H9 (cell line): ENCODE measurements around the gene AMMECR1L. TPM values are rescaled to one million over a fixed set of nuclear protein-coding genes. Genes with fewer than 3 reads are reported as not detected.
"Not testable (repeated sequence)": the region's sequence is repeated elsewhere in the genome, so short reads cannot be mapped to it uniquely, and the experiment has no call there.

Experiments
- DNase-seq: peaks from one replicate; pipeline ENCODE4 v3.0.0-alpha.2; 2017
- H2AFZ ChIP-seq: one replicate; pipeline ENCODE4 v1.6.1; 2013; ENCODE audit warnings: mild to moderate bottlenecking, low read length, control low read depth, moderate library complexity
- H2AK5ac ChIP-seq: 2 replicates; pipeline ENCODE4 v1.6.1; 2013; ENCODE audit warnings: low read length, control low read depth, mixed read lengths; ENCODE audit not compliant: insufficient read length
- H2BK120ac ChIP-seq: one replicate; pipeline ENCODE4 v1.6.1; 2013; ENCODE audit warnings: low read depth, mild to moderate bottlenecking, low read length, control low read depth, inconsistent platforms; ENCODE audit not compliant: poor library complexity, severe bottlenecking
- H2BK12ac ChIP-seq: 2 replicates; pipeline ENCODE4 v1.6.1; 2013; ENCODE audit warnings: low read length, control low read depth, mixed read lengths, low read depth; ENCODE audit not compliant: insufficient read length
- H2BK15ac ChIP-seq: 2 replicates; pipeline ENCODE4 v1.6.1; 2013; ENCODE audit warnings: low read depth, low read length, control low read depth
- H2BK20ac ChIP-seq: one replicate; pipeline ENCODE4 v1.6.1; 2013; ENCODE audit warnings: low read depth, mild to moderate bottlenecking, low read length, control low read depth, inconsistent platforms; ENCODE audit not compliant: poor library complexity, severe bottlenecking
- H2BK5ac ChIP-seq: 2 replicates; pipeline ENCODE4 v1.6.1; 2013; ENCODE audit warnings: low read length, control low read depth, mixed read lengths; ENCODE audit not compliant: insufficient read length
- H3K14ac ChIP-seq: 2 replicates; pipeline ENCODE4 v1.6.1; 2013; ENCODE audit warnings: low read length, control low read depth; ENCODE audit not compliant: insufficient read depth
- H3K18ac ChIP-seq: 2 replicates; pipeline ENCODE4 v1.6.1; 2013; ENCODE audit warnings: low read depth, mild to moderate bottlenecking, mixed read lengths, low read length, control low read depth; ENCODE audit not compliant: insufficient read length
- H3K23ac ChIP-seq: 2 replicates; pipeline ENCODE4 v1.6.1; 2013; ENCODE audit warnings: low read length, control low read depth, mixed read lengths, low read depth; ENCODE audit not compliant: insufficient read length
- H3K23me2 ChIP-seq: 2 replicates; pipeline ENCODE4 v1.6.1; 2013; ENCODE audit warnings: low read depth, mild to moderate bottlenecking, mixed read lengths, low read length, control low read depth; ENCODE audit not compliant: insufficient read length, poor library complexity, severe bottlenecking
- H3K27ac ChIP-seq: 2 replicates; pipeline ENCODE4 v1.5.1; 2013; ENCODE audit warnings: low read length, control low read depth, mixed read lengths, low read depth; ENCODE audit not compliant: insufficient read length
- H3K27me3 ChIP-seq: 2 replicates; pipeline ENCODE4 v1.6.1; 2013; ENCODE audit warnings: low read length, control low read depth, inconsistent platforms; ENCODE audit not compliant: insufficient read depth
- H3K4ac ChIP-seq: 2 replicates; pipeline ENCODE4 v1.6.1; 2013; ENCODE audit warnings: low read depth, mild to moderate bottlenecking, control low read depth, inconsistent platforms, low read length, moderate library complexity
- H3K4me1 ChIP-seq: 2 replicates; pipeline ENCODE4 v1.6.1; 2013; ENCODE audit warnings: low read length, control low read depth, inconsistent platforms; ENCODE audit not compliant: insufficient read depth
- H3K4me2 ChIP-seq: 2 replicates; pipeline ENCODE4 v1.6.1; 2013; ENCODE audit warnings: low read length, control low read depth, mixed read lengths; ENCODE audit not compliant: insufficient read length, insufficient read depth
- H3K56ac ChIP-seq: 2 replicates; pipeline ENCODE4 v1.6.1; 2013; ENCODE audit warnings: low read depth, mild to moderate bottlenecking, mixed read lengths, low read length, control low read depth; ENCODE audit not compliant: insufficient read length
- H3K79me1 ChIP-seq: 2 replicates; pipeline ENCODE4 v1.6.1; 2013; ENCODE audit warnings: low read depth, mild to moderate bottlenecking, moderate library complexity, low read length, control low read depth, inconsistent platforms; ENCODE audit not compliant: insufficient read depth, poor library complexity, severe bottlenecking
- H3K79me2 ChIP-seq: 2 replicates; pipeline ENCODE4 v1.6.1; 2013; ENCODE audit warnings: low read length, control low read depth, inconsistent platforms; ENCODE audit not compliant: insufficient read depth
- H3K9ac ChIP-seq: 2 replicates; pipeline ENCODE4 v1.6.1; 2013; ENCODE audit warnings: low read length, control low read depth, mixed read lengths; ENCODE audit not compliant: insufficient read length; ENCODE audit errors: extremely low read depth
- H3K9me3 ChIP-seq: one replicate; pipeline ENCODE4 v1.6.1; 2013; ENCODE audit warnings: low read depth, low read length, inconsistent platforms; ENCODE audit not compliant: control insufficient read depth
- H3T11ph ChIP-seq: one replicate; pipeline ENCODE4 v1.6.1; 2013; ENCODE audit warnings: mild to moderate bottlenecking, low read length, control low read depth, inconsistent platforms
- H4K20me1 ChIP-seq: one replicate; pipeline ENCODE4 v1.6.1; 2013; ENCODE audit not compliant: control insufficient read depth, insufficient read length, insufficient read depth
- H4K5ac ChIP-seq: 2 replicates; pipeline ENCODE4 v1.6.1; 2013; ENCODE audit warnings: low read depth, mild to moderate bottlenecking, mixed read lengths, low read length, control low read depth; ENCODE audit not compliant: insufficient read length
- H4K8ac ChIP-seq: replicated peaks from 2 replicates; pipeline ENCODE4 v1.6.1; 2013; ENCODE audit warnings: low read length, control low read depth, mixed read lengths, low read depth; ENCODE audit not compliant: insufficient read length
- H4K91ac ChIP-seq: 2 replicates; pipeline ENCODE4 v1.6.1; 2013; ENCODE audit warnings: low read depth, mild to moderate bottlenecking, moderate library complexity, mixed read lengths, low read length, control low read depth; ENCODE audit not compliant: insufficient read length
- H3K27ac Mint-ChIP-seq, 3 experiments: 2 replicates in 2 of 3; 3 replicates in 1 of 3; pipeline ENCODE4 v1.8.0; 2020 to 2021; ENCODE audit warnings: mixed read lengths in 3 of 3, mild to moderate bottlenecking in 1 of 3, moderate library complexity in 1 of 3
- H3K27me3 Mint-ChIP-seq: 2 replicates; pipeline ENCODE4 v1.8.0; 2021; ENCODE audit warnings: low read depth, mild to moderate bottlenecking, moderate library complexity, mixed read lengths
- H3K36me3 Mint-ChIP-seq, 3 experiments: 2 replicates in 2 of 3; 3 replicates in 1 of 3; pipeline ENCODE4 v1.8.0; 2020 to 2021; ENCODE audit warnings: low read depth in 3 of 3, mixed read lengths in 3 of 3; ENCODE audit not compliant: insufficient read depth in 1 of 3
- H3K4me1 Mint-ChIP-seq, 2 experiments: 2 replicates each; pipeline ENCODE4 v1.8.0; 2020; ENCODE audit warnings: mixed read lengths in 2 of 2
- H3K4me3 Mint-ChIP-seq, 2 experiments: 2 replicates in 1 of 2; 3 replicates in 1 of 2; pipeline ENCODE4 v1.8.0; 2020 to 2021; ENCODE audit warnings: mild to moderate bottlenecking in 2 of 2, mixed read lengths in 2 of 2, moderate library complexity in 1 of 2
- H3K9me3 Mint-ChIP-seq, 2 experiments: 2 replicates in 1 of 2; 3 replicates in 1 of 2; pipeline ENCODE4 v1.8.0; 2020; ENCODE audit warnings: mild to moderate bottlenecking in 2 of 2, mixed read lengths in 2 of 2, moderate library complexity in 1 of 2
- WGBS: extraction: QIAGEN DNeasy Blood & Tissue Kit; methylation state at CpG from one replicate; pipeline ENCODE4 v1.1.7; 2013; ENCODE audit warnings: missing lambda C conversion rate, low lambda C conversion rate, mixed read lengths; ENCODE audit not compliant: insufficient read length; ENCODE audit errors: extremely low coverage; 5-methylcytosine and 5-hydroxymethylcytosine counted together
- total RNA-seq: library from RNA; stranded (reverse); gene quantifications from 2 replicates; pipeline ENCODE4 v1.2.1, GENCODE V29; 2021
- TF ChIP-seq, protein P1 (sequence below): fragments of 200-600 bp; sonication (generic); conservative IDR thresholded peaks from 3 replicates; pipeline ENCODE4 v1.8.0; 2021; ENCODE audit warnings: antibody characterized with exemption, mild to moderate bottlenecking

The AMMECR1L gene
- total RNA-seq, 1 experiment from 2014 or later, result 20.0 TPM

DNA sequence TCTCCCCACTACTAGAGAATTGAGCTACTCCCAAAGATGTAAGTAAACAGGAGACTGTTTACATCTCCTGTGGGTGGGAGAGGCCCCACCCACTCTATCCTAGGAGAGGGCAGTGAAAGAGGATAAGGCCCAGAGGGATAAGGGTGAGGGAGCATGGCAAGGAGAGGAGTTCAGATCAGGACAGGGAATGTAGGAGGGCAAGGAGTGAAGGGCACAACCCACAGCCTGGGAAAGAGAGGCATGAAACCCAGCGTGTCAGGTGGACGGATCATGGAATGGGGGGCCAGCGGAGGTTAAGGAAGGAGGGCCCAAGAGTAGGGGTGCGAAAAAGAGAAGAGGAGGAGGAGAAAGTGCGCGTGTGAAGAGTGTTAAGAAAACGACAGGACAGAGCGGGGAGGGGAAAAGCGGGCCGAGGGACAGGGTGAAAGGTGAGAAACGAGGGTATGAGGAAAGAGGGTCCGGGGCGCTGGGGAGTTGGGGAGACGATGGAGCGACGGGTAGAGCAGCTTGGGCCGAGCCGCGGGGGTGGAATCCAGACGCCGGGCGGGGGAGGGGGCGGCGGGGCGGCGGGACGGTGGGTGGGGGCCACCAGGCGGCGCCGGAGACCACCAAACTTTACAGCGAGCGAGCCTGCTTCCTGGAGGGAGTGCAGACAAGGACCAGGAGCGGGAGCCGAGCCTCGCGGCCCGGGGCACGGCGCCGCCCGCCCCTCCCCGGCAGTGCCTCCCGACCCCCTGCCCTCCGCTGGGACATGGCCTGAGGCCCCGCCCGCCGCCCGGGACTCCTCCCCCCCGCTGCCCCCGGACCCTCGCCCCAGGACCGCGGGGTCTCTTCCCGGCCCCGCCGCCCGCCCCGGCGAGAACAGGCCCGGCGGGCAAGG is 655 bp downstream of the AMMECR1L start:
- H3K36me3 Mint-ChIP-seq, result peaks cover 15 to 38% (median 29%) of the 10 kb centered on the region in 3 experiments; a peak in 6 of 7 replicates
- not testable (repeated sequence) for H2AFZ ChIP-seq
- TF ChIP-seq, protein P1, sequence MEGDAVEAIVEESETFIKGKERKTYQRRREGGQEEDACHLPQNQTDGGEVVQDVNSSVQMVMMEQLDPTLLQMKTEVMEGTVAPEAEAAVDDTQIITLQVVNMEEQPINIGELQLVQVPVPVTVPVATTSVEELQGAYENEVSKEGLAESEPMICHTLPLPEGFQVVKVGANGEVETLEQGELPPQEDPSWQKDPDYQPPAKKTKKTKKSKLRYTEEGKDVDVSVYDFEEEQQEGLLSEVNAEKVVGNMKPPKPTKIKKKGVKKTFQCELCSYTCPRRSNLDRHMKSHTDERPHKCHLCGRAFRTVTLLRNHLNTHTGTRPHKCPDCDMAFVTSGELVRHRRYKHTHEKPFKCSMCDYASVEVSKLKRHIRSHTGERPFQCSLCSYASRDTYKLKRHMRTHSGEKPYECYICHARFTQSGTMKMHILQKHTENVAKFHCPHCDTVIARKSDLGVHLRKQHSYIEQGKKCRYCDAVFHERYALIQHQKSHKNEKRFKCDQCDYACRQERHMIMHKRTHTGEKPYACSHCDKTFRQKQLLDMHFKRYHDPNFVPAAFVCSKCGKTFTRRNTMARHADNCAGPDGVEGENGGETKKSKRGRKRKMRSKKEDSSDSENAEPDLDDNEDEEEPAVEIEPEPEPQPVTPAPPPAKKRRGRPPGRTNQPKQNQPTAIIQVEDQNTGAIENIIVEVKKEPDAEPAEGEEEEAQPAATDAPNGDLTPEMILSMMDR, result peak; percentile 51

More for the DNA sequence above, 655 bp downstream of the AMMECR1L start:
- H3K4ac ChIP-seq, H3K23ac ChIP-seq, H3T11ph ChIP-seq, H3K27ac ChIP-seq, H2BK12ac ChIP-seq, H2AK5ac ChIP-seq, H3K14ac ChIP-seq, H3K4me1 ChIP-seq, H2BK20ac ChIP-seq, H2BK5ac ChIP-seq, H3K23me2 ChIP-seq, H4K8ac ChIP-seq, H3K9me3 ChIP-seq, H3K56ac ChIP-seq, H3K9me3 Mint-ChIP-seq, H4K91ac ChIP-seq, H3K27me3 ChIP-seq, H2BK120ac ChIP-seq, H3K18ac ChIP-seq, H2BK15ac ChIP-seq, H4K20me1 ChIP-seq, H3K27me3 Mint-ChIP-seq, H4K5ac ChIP-seq: not testable (repeated sequence)
- WGBS, result no CpG with 5 or more reads among the region's 61 CpGs
- H3K4me2 ChIP-seq, result peak overlapping the region; percentile 82
- peak overlapping the region; percentile 84 to 97 (median 91) for H3K27ac Mint-ChIP-seq
- H3K79me2 ChIP-seq, result peaks cover 13% of the 10 kb centered on the region; the same call in 1 of the 2 replicates
- H3K79me1 ChIP-seq, result peaks cover 11% of the 10 kb centered on the region
- peak; percentile 41 for DNase-seq
- H3K4me1 Mint-ChIP-seq, result peaks cover 22 to 24% of the 10 kb centered on the region in 2 experiments
- peak overlapping the region; percentile 72 for H3K9ac ChIP-seq
- peak overlapping the region; percentile 85 to 88 for H3K4me3 Mint-ChIP-seq
